Spleen (tissue), 7 donors: ENCODE measurements around the gene GGT6.

Experiments used
- CTCF ChIP-seq, 11 experiments: fragments of 200-600 bp in 7 of 11; fragments of 450-650 bp in 4 of 11; sonication (generic) in 4 of 11; IDR thresholded peaks in 8 of 11; conservative IDR thresholded peaks in 3 of 11; 1 replicate in 7 of 11; 2 replicates in 4 of 11; pipeline versions ENCODE4 v1.4.0 to v1.8.0; 2016 to 2021; ENCODE audit warnings: antibody characterized with exemption in 11 of 11, inconsistent platforms in 4 of 11, mild to moderate bottlenecking in 1 of 11
- POLR2A ChIP-seq, 3 donors: fragments of 450-650 bp; IDR thresholded peaks; one replicate each; pipeline ENCODE4 v1.5.1; 2017; ENCODE audit warnings: antibody characterized with exemption in 3 of 3, mild to moderate bottlenecking in 1 of 3
- POLR2AphosphoS5 ChIP-seq, 3 donors: sonication (generic); formaldehyde crosslinking; IDR thresholded peaks; one replicate each; pipeline ENCODE4 v1.5.1; 2017; ENCODE audit warnings: antibody characterized with exemption in 3 of 3
- donor health status: DM: no; HTN: no; CAD: no; lungs with moderate emphysema.
- donor health status: DM: no; HTN: no; CAD: no.
- donor health status: DM: no; HTN: no; CAD: no.

GRCh38 chr17:4509401-4509800 lies 51.0 kb downstream of the GGT6 start:
- TF ChIP-seq CTCF (IDR thresholded peaks at IDR 0.05 in 8 of 11, conservative IDR thresholded peaks at IDR 0.05 in 3 of 11) = peak in 5 of 11 experiments; percentile 10 to 43 (median 25)
- no peak for TF ChIP-seq POLR2A (IDR thresholded peaks at IDR 0.05)
- TF ChIP-seq POLR2AphosphoS5 (IDR thresholded peaks at IDR 0.05) = peak in 2 of 3 donors; percentile 2 to 4
